ENCODE data around the gene ARSG.

Gene ARSG

GRCh38 chr17:68432086-68432864 lies 141.0 kb downstream of the ARSG start:
- no peaks in the 10 kb centered on the region for H3K9me3 ChIP-seq (ENCODE audit: control insufficient read depth, insufficient read depth, low read length)
- H3K36me3 ChIP-seq (ENCODE audit: control insufficient read depth, insufficient read depth, low read length), result peaks cover 22% of the 10 kb centered on the region
- no peak overlapping the region for H3K27ac ChIP-seq (ENCODE audit: low read depth, low read length)
- no peaks in the 10 kb centered on the region for H3K27me3 ChIP-seq (ENCODE audit: control insufficient read depth, insufficient read depth, low read length)
- 0 out of 2 replicates have a peak, but pooled peaks cover 3% of the 10 kb centered on the region for H3K4me1 ChIP-seq (ENCODE audit: control insufficient read depth, insufficient read depth, low read length)
- H3K9ac ChIP-seq (ENCODE audit: low read depth, low read length), result no peak overlapping the region
- H3K4me3 ChIP-seq (ENCODE audit: low read depth, low read length), result no peak overlapping the region

DNA sequence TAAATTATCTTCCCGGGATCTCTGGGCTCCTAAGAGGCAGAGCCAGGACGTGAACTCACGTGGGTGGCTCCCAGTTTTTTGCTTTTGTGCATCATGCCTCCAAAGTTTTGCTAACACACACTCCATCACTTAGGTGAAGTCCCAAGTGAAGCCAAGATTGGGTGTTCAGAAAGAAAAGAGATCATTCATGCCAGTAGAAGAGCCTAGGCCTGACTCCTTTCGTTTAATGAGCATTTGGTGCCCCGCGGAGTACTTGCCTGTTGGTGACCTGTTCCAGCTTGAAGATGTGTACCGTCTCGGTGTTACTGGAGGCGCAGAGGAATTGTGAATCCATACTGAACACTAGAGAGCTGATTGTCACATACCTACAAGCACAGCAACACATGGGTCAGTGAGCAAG lies 141.9 kb downstream of the ARSG start:
- H3K9me3 ChIP-seq (ENCODE audit: control insufficient read depth, insufficient read depth, low read length), result no peaks in the 10 kb centered on the region
- H3K36me3 ChIP-seq (ENCODE audit: control insufficient read depth, insufficient read depth, low read length), result peaks cover 21% of the 10 kb centered on the region

DNA sequence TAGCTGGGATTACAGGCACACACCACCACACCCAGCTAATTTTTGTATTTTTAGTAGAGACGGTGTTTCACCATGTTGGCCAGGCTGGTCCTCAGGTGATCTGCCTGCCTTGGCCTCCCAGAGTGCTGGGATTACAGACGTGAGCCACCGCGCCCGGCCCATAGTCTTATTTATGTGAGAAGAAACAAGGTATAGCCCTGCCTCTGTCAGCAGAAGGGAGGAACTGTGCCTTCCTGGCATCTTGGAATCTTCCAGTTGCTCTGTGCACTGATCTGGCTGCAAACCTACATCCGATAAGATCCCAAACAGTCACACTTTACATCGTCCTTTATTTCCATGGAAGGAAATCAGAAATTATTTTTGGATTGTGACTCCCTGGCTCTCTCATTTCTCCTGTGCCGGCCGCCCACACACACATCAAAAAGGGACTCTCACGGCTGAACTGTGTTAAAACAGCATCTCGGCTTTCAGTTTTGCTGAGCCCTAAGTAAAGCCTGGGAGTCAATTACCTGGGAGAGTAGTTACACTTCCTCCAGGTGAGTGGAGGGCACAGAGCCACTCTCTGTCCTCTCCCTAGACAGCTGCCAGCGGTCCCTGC lies 142.7 kb downstream of the ARSG start:
- Histone ChIP-seq H3K9ac (ENCODE audit: low read depth, low read length) (no peak overlapping the region), H3K36me3 (ENCODE audit: control insufficient read depth, insufficient read depth, low read length) (peaks cover 14% of the 10 kb centered on the region)

More for the DNA sequence above, 141.9 kb downstream of the ARSG start:
- no peak overlapping the region for H3K9ac ChIP-seq (ENCODE audit: low read depth, low read length)
- H3K4me3 ChIP-seq (ENCODE audit: low read depth, low read length), result no peak overlapping the region
- H3K27ac ChIP-seq (ENCODE audit: low read depth, low read length), result no peak overlapping the region
- no peaks in the 10 kb centered on the region for H3K27me3 ChIP-seq (ENCODE audit: control insufficient read depth, insufficient read depth, low read length)
- H3K4me1 ChIP-seq (ENCODE audit: control insufficient read depth, insufficient read depth, low read length), result 0 out of 2 replicates have a peak, but pooled peaks cover 6% of the 10 kb centered on the region

GRCh38 chr17:68435361-68435760 lies 144.1 kb downstream of the ARSG start:
- no peak overlapping the region for H3K9ac ChIP-seq (ENCODE audit: low read depth, low read length)
- 0 out of 2 replicates have a peak, but pooled peaks cover 6% of the 10 kb centered on the region for H3K4me1 ChIP-seq (ENCODE audit: control insufficient read depth, insufficient read depth, low read length)

More for the DNA sequence above, 142.7 kb downstream of the ARSG start:
- H3K9me3 ChIP-seq (ENCODE audit: control insufficient read depth, insufficient read depth, low read length), result no peaks in the 10 kb centered on the region
- H3K4me3 ChIP-seq (ENCODE audit: low read depth, low read length), result no peak overlapping the region
- H3K27ac ChIP-seq (ENCODE audit: low read depth, low read length), result no peak overlapping the region
- 0 out of 2 replicates have a peak, but pooled peaks cover 6% of the 10 kb centered on the region for H3K4me1 ChIP-seq (ENCODE audit: control insufficient read depth, insufficient read depth, low read length)
- H3K27me3 ChIP-seq (ENCODE audit: control insufficient read depth, insufficient read depth, low read length), result no peaks in the 10 kb centered on the region

DNA sequence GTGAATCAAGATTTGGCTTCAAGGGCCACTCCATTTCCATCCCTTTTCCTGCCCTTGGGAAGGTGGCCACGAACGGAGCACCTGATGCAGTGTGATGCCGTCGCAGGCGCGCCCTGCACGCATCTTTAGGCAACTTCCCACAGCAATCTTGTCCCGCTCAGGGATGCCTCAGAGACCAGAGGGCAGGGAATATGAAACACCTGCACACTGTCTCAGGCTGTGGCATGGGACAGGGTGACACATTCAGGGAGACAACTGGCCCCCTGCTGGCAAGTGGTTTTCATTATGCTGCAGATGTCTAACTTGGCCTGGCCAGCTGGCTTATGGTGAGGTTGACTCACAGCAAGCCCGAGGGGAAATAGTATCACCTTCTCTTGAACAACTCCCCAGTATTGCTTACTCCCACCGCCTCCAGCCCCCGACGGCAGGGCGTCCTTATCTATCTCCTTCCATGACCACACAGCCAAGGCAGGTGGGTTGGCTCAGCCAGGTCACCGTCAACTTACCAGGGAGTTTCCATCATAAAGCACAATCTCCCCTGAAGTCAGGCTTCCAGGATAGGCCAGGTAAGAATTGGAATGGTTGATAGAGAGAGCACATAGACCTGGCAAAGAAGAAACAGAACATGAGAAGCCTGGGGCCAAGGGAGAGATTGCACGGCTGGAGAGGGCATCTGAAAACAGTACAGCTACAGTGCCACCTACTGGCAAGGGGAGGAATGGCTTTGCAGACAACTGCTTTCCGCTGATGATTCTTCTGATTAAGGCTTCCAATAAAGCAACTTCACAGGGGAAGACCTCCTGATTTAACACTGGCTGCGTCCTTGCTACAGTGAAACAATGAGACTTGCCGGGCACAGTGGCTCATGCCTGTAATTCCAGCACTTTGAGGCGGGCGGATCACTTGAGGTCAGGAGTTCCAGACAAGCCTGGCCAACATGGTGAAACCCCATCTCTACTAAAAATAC lies 144.9 kb downstream of the ARSG start:
- H3K36me3 ChIP-seq (ENCODE audit: control insufficient read depth, insufficient read depth, low read length), result peaks cover 10% of the 10 kb centered on the region

More at GRCh38 chr17:68435361-68435760, 144.1 kb downstream of the ARSG start:
- Histone ChIP-seq H3K36me3 (ENCODE audit: control insufficient read depth, insufficient read depth, low read length) (peaks cover 10% of the 10 kb centered on the region), H3K27ac (ENCODE audit: low read depth, low read length) (no peak overlapping the region), H3K9me3 (ENCODE audit: control insufficient read depth, insufficient read depth, low read length) (no peaks in the 10 kb centered on the region), H3K27me3 (ENCODE audit: control insufficient read depth, insufficient read depth, low read length) (no peaks in the 10 kb centered on the region), H3K4me3 (ENCODE audit: low read depth, low read length) (no peak overlapping the region)

GRCh38 chr17:68437979-68438822 lies 146.9 kb downstream of the ARSG start:
- Histone ChIP-seq H3K9me3 (ENCODE audit: control insufficient read depth, insufficient read depth, low read length) (no peaks in the 10 kb centered on the region), H3K27me3 (ENCODE audit: control insufficient read depth, insufficient read depth, low read length) (no peaks in the 10 kb centered on the region), H3K4me3 (ENCODE audit: low read depth, low read length) (no peak overlapping the region), H3K9ac (ENCODE audit: low read depth, low read length) (no peak overlapping the region), H3K36me3 (ENCODE audit: control insufficient read depth, insufficient read depth, low read length) (peaks cover 3% of the 10 kb centered on the region), H3K4me1 (ENCODE audit: control insufficient read depth, insufficient read depth, low read length) (0 out of 2 replicates have a peak, but pooled peaks cover 6% of the 10 kb centered on the region), H3K27ac (ENCODE audit: low read depth, low read length) (no peak overlapping the region)

More for the DNA sequence above, 144.9 kb downstream of the ARSG start:
- no peaks in the 10 kb centered on the region for H3K9me3 ChIP-seq (ENCODE audit: control insufficient read depth, insufficient read depth, low read length)
- H3K27ac ChIP-seq (ENCODE audit: low read depth, low read length), result no peak overlapping the region
- 0 out of 2 replicates have a peak, but pooled peaks cover 6% of the 10 kb centered on the region for H3K4me1 ChIP-seq (ENCODE audit: control insufficient read depth, insufficient read depth, low read length)
- H3K27me3 ChIP-seq (ENCODE audit: control insufficient read depth, insufficient read depth, low read length), result no peaks in the 10 kb centered on the region
- H3K4me3 ChIP-seq (ENCODE audit: low read depth, low read length), result no peak overlapping the region
- no peak overlapping the region for H3K9ac ChIP-seq (ENCODE audit: low read depth, low read length)

GRCh38 chr17:68439656-68440290 lies 148.5 kb downstream of the ARSG start:
- H3K27ac ChIP-seq (ENCODE audit: low read depth, low read length), result no peak overlapping the region
- H3K4me1 ChIP-seq (ENCODE audit: control insufficient read depth, insufficient read depth, low read length), result 0 out of 2 replicates have a peak, but pooled peaks cover 6% of the 10 kb centered on the region
- no peak overlapping the region for H3K9ac ChIP-seq (ENCODE audit: low read depth, low read length)

DNA sequence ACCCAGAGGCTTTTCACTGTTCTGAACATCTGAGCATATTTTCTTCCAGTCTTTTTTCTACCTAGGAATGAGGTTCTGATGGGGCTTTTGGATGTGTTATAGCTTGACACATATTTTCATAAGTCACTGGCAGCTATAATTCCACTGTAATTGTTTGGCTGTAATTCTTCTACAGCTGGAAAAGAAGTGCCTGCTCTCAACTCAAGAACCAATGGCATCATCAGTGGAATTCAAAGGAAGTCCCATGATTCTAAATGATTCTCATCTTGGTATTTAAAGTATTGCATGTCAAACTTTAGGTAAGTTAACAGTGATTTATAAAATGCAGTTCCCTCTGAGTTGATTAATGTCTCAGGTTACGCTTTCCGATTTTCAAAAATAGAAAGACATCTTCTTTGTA lies 149.2 kb downstream of the ARSG start:
- no peaks in the 10 kb centered on the region for H3K9me3 ChIP-seq (ENCODE audit: control insufficient read depth, insufficient read depth, low read length)
- H3K4me1 ChIP-seq (ENCODE audit: control insufficient read depth, insufficient read depth, low read length), result 0 out of 2 replicates have a peak, but pooled peaks cover 6% of the 10 kb centered on the region
- H3K4me3 ChIP-seq (ENCODE audit: low read depth, low read length), result no peak overlapping the region
- H3K27me3 ChIP-seq (ENCODE audit: control insufficient read depth, insufficient read depth, low read length), result no peaks in the 10 kb centered on the region
- no peak overlapping the region for H3K9ac ChIP-seq (ENCODE audit: low read depth, low read length)
- H3K36me3 ChIP-seq (ENCODE audit: control insufficient read depth, insufficient read depth, low read length), result no peaks in the 10 kb centered on the region
- H3K27ac ChIP-seq (ENCODE audit: low read depth, low read length), result no peak overlapping the region

More at GRCh38 chr17:68439656-68440290, 148.5 kb downstream of the ARSG start:
- no peaks in the 10 kb centered on the region for H3K27me3 ChIP-seq (ENCODE audit: control insufficient read depth, insufficient read depth, low read length)
- no peaks in the 10 kb centered on the region; the same call in 1 of the 2 replicates for H3K36me3 ChIP-seq (ENCODE audit: control insufficient read depth, insufficient read depth, low read length)
- H3K4me3 ChIP-seq (ENCODE audit: low read depth, low read length), result no peak overlapping the region
- H3K9me3 ChIP-seq (ENCODE audit: control insufficient read depth, insufficient read depth, low read length), result no peaks in the 10 kb centered on the region

DNA sequence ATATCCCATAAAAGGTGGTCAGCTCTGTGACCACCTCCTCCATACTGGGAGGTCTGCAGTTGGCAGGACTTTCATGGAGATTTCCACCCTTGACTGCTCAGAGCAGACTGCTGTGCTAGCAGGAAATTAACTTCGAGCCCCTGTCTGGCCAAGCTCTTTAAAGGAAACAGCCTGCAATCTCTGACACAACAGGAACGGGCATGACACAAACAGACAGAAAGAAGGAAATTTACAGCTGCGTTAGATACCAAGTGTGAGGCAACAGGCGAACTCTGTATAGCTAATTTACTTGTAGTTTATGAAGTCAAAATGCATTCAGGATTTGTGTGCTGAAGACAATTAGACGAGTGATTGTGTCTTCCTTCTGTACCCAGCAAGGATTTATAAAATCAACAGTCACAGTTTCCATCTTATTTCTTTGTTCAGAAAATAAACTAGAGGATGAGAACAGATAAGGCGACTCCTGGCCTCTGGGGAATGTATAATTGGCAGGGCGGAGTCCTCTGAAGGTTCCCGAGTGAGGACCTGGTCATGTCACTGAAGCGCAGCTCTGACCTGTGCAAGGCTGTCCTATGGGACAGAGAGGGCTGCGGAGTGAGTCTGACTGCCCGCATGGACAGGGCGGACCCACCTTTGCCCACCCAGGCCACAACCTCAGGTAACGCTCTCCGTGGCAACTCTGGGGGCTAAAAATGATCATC lies 149.9 kb downstream of the ARSG start:
- no peaks in the 10 kb centered on the region for H3K9me3 ChIP-seq (ENCODE audit: control insufficient read depth, insufficient read depth, low read length)
- H3K36me3 ChIP-seq (ENCODE audit: control insufficient read depth, insufficient read depth, low read length), result no peaks in the 10 kb centered on the region
- no peak overlapping the region for H3K4me3 ChIP-seq (ENCODE audit: low read depth, low read length)
- 0 out of 2 replicates have a peak, but pooled peaks cover 4% of the 10 kb centered on the region for H3K4me1 ChIP-seq (ENCODE audit: control insufficient read depth, insufficient read depth, low read length)
- no peak overlapping the region for H3K9ac ChIP-seq (ENCODE audit: low read depth, low read length)
- H3K27me3 ChIP-seq (ENCODE audit: control insufficient read depth, insufficient read depth, low read length), result no peaks in the 10 kb centered on the region
- no peak overlapping the region for H3K27ac ChIP-seq (ENCODE audit: low read depth, low read length)

Measured in HUES48 (cell line).